ENCODE results near the gene PLEKHH1. TPM values are rescaled to one million over a fixed set of nuclear protein-coding genes. Genes with fewer than 3 reads are reported as not detected.

PLEKHH1 gene
- total RNA-seq, 1 donor from 2014 or later: 32.4 TPM

DNA sequence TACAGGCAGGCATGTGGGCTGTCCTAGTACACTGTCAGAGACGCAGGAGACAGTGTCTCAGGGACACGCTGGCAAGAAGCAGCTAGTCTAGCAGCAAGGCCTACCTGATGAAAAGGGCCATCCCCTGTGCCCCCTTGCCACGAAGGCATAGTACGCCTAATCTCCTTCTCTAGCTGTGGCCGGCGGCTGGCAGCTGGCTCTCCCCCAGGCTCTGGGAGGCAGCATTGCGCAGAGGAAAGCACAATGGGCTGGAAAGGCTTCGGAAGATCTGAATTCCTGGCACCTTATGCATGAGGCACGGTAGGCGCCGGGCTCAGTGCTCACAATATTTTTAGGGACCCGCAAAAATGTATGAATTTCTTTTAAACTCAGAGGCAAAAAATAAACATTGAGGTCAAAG is 16.0 kb upstream of the PLEKHH1 start:
- DNase-seq: peak; percentile 49
- H3K4me3 Mint-ChIP-seq (ENCODE audit: unreplicated experiment): no peak overlapping the region
- H3K36me3 Mint-ChIP-seq (ENCODE audit: unreplicated experiment): no peaks in the 10 kb centered on the region
- TF ChIP-seq, protein P1, sequence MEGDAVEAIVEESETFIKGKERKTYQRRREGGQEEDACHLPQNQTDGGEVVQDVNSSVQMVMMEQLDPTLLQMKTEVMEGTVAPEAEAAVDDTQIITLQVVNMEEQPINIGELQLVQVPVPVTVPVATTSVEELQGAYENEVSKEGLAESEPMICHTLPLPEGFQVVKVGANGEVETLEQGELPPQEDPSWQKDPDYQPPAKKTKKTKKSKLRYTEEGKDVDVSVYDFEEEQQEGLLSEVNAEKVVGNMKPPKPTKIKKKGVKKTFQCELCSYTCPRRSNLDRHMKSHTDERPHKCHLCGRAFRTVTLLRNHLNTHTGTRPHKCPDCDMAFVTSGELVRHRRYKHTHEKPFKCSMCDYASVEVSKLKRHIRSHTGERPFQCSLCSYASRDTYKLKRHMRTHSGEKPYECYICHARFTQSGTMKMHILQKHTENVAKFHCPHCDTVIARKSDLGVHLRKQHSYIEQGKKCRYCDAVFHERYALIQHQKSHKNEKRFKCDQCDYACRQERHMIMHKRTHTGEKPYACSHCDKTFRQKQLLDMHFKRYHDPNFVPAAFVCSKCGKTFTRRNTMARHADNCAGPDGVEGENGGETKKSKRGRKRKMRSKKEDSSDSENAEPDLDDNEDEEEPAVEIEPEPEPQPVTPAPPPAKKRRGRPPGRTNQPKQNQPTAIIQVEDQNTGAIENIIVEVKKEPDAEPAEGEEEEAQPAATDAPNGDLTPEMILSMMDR (IDR thresholded peaks at IDR 0.05; ENCODE audit: partially characterized antibody, unreplicated experiment): no peak
- peaks cover 11% of the 10 kb centered on the region for H3K4me1 Mint-ChIP-seq (ENCODE audit: low read depth, unreplicated experiment)
- H3K27me3 Mint-ChIP-seq (ENCODE audit: unreplicated experiment): peaks cover 10% of the 10 kb centered on the region
- peaks cover 7% of the 10 kb centered on the region for H3K9me3 Mint-ChIP-seq (ENCODE audit: unreplicated experiment)
- no peak overlapping the region for H3K27ac Mint-ChIP-seq (ENCODE audit: unreplicated experiment)

GRCh38 chr14:67519406-67519805 is 13.7 kb upstream of the PLEKHH1 start:
- no peaks in the 10 kb centered on the region for H3K4me1 Mint-ChIP-seq (ENCODE audit: low read depth, unreplicated experiment)
- no peak for DNase-seq
- no peaks in the 10 kb centered on the region for H3K9me3 Mint-ChIP-seq (ENCODE audit: unreplicated experiment)
- no peaks in the 10 kb centered on the region for H3K36me3 Mint-ChIP-seq (ENCODE audit: unreplicated experiment)
- peaks cover 7% of the 10 kb centered on the region for H3K27me3 Mint-ChIP-seq (ENCODE audit: unreplicated experiment)
- H3K4me3 Mint-ChIP-seq (ENCODE audit: unreplicated experiment): no peak overlapping the region
- TF ChIP-seq, protein P1 (IDR thresholded peaks at IDR 0.05; ENCODE audit: partially characterized antibody, unreplicated experiment): no peak
- H3K27ac Mint-ChIP-seq (ENCODE audit: unreplicated experiment): no peak overlapping the region

DNA sequence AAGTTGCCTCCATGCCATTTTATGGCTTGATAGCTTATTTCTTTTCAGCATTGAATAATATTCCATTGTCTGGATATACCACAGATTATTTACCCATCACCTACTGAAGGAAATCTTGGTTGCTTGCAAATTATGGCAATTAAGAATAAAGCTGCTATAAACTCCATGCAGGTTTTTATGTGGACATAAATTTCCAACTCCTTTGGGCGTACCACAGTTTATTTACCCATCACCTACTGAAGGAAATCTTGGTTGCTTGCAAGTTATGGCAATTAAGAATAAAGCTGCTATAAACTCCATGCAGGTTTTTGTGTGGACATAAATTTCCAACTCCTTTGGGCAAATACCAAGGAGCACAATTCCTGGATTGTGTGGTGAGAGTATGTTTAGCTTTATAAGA is 12.6 kb upstream of the PLEKHH1 start:
- H3K36me3 Mint-ChIP-seq (ENCODE audit: unreplicated experiment): no peaks in the 10 kb centered on the region
- H3K27me3 Mint-ChIP-seq (ENCODE audit: unreplicated experiment): peaks cover 7% of the 10 kb centered on the region
- no peak overlapping the region for H3K4me3 Mint-ChIP-seq (ENCODE audit: unreplicated experiment)
- TF ChIP-seq, protein P1 (IDR thresholded peaks at IDR 0.05; ENCODE audit: partially characterized antibody, unreplicated experiment): no peak
- H3K4me1 Mint-ChIP-seq (ENCODE audit: low read depth, unreplicated experiment): no peaks in the 10 kb centered on the region
- no peaks in the 10 kb centered on the region for H3K9me3 Mint-ChIP-seq (ENCODE audit: unreplicated experiment)
- H3K27ac Mint-ChIP-seq (ENCODE audit: unreplicated experiment): no peak overlapping the region
- no peak for DNase-seq

- no peaks in the 10 kb centered on the region for H3K9me3 Mint-ChIP-seq (ENCODE audit: unreplicated experiment)
- H3K27ac Mint-ChIP-seq (ENCODE audit: unreplicated experiment): no peak overlapping the region
- H3K4me1 Mint-ChIP-seq (ENCODE audit: low read depth, unreplicated experiment): no peaks in the 10 kb centered on the region
- H3K27me3 Mint-ChIP-seq (ENCODE audit: unreplicated experiment): peaks cover 5% of the 10 kb centered on the region
- DNase-seq: no peak
- TF ChIP-seq, protein P1 (IDR thresholded peaks at IDR 0.05; ENCODE audit: partially characterized antibody, unreplicated experiment): no peak
- no peaks in the 10 kb centered on the region for H3K36me3 Mint-ChIP-seq (ENCODE audit: unreplicated experiment)
- H3K4me3 Mint-ChIP-seq (ENCODE audit: unreplicated experiment): no peak overlapping the region
Observed at GRCh38 chr14:67522270-67522669, 10.8 kb upstream of the PLEKHH1 start.

- Mint-ChIP-seq H3K27me3 (ENCODE audit: unreplicated experiment) (peaks cover 2% of the 10 kb centered on the region), H3K36me3 (ENCODE audit: unreplicated experiment) (no peaks in the 10 kb centered on the region), H3K9me3 (ENCODE audit: unreplicated experiment) (no peaks in the 10 kb centered on the region), H3K4me1 (ENCODE audit: low read depth, unreplicated experiment) (no peaks in the 10 kb centered on the region), H3K4me3 (ENCODE audit: unreplicated experiment) (no peak overlapping the region), H3K27ac (ENCODE audit: unreplicated experiment) (no peak overlapping the region)
- DNase-seq: no peak
- TF ChIP-seq, protein P1 (IDR thresholded peaks at IDR 0.05; ENCODE audit: partially characterized antibody, unreplicated experiment): no peak
Observed at GRCh38 chr14:67523764-67524633, 9.1 kb upstream of the PLEKHH1 start.
